Adipocyte (in vitro differentiated cells): ENCODE data around the gene UBC.

Experiments used
- DNase-seq: peaks from one replicate; pipeline ENCODE4 v3.0.0-alpha.2; 2015; ENCODE audit warnings: low read depth
- H3K27me3 ChIP-seq: replicated peaks from 2 replicates; pipeline ENCODE4 v1.7.0; 2013; ENCODE audit warnings: mild to moderate bottlenecking, low read length, moderate library complexity; ENCODE audit not compliant: control insufficient read depth, insufficient read depth
- H3K36me3 ChIP-seq: 2 replicates; pipeline ENCODE4 v1.7.0; 2013; ENCODE audit warnings: low read length, mild to moderate bottlenecking, moderate library complexity; ENCODE audit not compliant: control insufficient read depth, insufficient read depth, severe bottlenecking
- H3K4me1 ChIP-seq: 2 replicates; pipeline ENCODE4 v1.7.0; 2013; ENCODE audit warnings: mild to moderate bottlenecking, low read length, moderate library complexity; ENCODE audit not compliant: control insufficient read depth, insufficient read depth
- H3K4me3 ChIP-seq: 2 replicates; pipeline ENCODE4 v1.7.0; 2013; ENCODE audit warnings: mild to moderate bottlenecking, low read length, moderate library complexity
- H3K9ac ChIP-seq: 2 replicates; pipeline ENCODE4 v1.7.0; 2013; ENCODE audit warnings: mild to moderate bottlenecking, low read length, moderate library complexity
- H3K9me3 ChIP-seq: 2 replicates; pipeline ENCODE4 v1.7.0; 2013; ENCODE audit warnings: mild to moderate bottlenecking, low read length, moderate library complexity; ENCODE audit not compliant: control insufficient read depth

The UBC gene

DNA sequence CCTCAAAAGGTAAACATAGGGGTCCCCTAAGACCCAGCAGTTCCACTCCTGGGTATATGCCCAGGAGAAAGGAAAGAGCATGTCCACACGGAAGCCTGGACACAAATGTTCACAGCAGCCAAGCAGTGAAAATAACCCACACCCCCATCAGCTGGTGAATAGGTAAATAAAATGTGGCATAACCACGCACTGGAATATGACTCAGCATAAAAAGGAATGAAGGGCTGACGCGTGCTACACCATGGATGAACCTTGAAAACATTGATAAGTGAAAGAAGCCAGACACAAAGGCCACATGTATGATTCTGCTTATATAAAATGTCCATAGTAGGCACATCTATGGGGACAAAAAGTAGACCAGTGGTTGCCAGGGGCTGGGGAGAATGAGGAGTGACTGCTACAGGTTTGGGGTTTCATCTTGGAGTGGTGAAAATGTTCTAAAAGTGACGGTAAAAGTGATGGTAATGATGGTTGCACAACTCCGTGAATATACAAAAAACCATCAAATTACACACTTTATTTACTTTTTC lies 47.0 kb downstream of the UBC start:
- DNase-seq, result peak; percentile 36
- no peak overlapping the region for H3K4me3 ChIP-seq

DNA sequence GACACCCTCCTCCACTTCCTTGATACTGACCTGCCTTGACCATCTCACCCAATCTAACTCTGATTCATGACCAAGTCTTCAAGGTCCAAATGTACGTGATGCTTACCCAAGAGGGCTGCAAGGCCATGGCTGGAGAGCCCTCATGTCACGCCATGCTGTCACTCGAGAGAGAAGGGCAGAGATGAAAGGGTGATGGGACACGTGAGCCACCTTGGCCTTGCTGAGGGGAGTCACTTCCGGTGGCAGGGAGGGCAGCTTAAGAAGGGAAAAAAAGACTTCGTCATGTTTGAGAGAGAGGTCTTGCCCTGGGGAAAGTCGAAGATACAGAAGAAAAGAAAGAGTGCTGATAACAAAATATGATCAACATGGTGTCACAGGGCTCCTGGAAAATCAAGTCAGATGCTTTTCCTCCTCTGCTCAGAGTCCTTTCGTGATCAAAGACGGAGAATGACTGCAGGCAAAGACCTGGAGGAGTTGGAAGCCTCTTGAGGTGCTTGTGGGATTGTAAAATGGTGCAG lies 47.5 kb downstream of the UBC start:
- peaks cover 11% of the 10 kb centered on the region for H3K4me1 ChIP-seq
- H3K36me3 ChIP-seq, result no peaks in the 10 kb centered on the region
- no peak for DNase-seq
- H3K27me3 ChIP-seq, result no peaks in the 10 kb centered on the region
- no peak overlapping the region for H3K9ac ChIP-seq
- no peaks in the 10 kb centered on the region for H3K9me3 ChIP-seq
- no peak overlapping the region for H3K4me3 ChIP-seq

More for the DNA sequence above, 47.0 kb downstream of the UBC start:
- H3K4me1 ChIP-seq, result peaks cover 7% of the 10 kb centered on the region
- no peaks in the 10 kb centered on the region for H3K9me3 ChIP-seq
- no peaks in the 10 kb centered on the region for H3K27me3 ChIP-seq
- H3K9ac ChIP-seq, result no peak overlapping the region
- H3K36me3 ChIP-seq, result no peaks in the 10 kb centered on the region

DNA sequence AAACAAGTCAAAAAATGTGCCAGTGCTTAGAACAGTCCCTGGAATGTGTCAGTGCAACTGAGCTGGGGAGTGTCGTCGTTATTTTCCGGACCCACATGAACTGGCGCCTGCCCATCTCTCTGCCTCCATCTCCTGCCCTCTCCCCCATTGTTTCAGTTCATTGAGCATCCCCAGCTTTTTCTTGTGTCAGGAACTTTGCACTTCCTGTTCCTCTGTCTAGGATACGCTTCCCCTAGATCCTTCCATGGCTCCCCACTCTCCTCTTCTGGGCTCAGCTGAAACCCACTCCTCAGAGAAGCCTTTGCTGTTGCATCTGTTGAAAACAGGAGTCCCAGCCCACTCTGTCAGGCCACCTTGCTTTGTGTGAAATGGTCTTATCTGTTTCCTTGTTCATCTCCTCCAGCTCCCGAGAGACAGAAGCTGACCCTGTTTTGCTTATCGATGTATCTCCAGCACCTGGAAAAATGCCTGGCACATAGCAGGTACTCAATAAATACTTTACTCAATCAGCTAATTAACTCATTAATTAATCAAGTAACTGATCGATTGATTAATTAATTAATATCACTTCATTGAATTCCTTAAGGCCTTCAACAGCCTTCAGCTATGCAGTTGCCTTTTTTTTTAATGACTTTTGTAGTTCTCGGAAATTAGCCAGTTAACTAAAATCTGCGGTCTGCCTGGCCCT lies 48.1 kb downstream of the UBC start:
- H3K27me3 ChIP-seq, result no peaks in the 10 kb centered on the region
- H3K4me3 ChIP-seq, result no peak overlapping the region
- DNase-seq, result no peak

DNA sequence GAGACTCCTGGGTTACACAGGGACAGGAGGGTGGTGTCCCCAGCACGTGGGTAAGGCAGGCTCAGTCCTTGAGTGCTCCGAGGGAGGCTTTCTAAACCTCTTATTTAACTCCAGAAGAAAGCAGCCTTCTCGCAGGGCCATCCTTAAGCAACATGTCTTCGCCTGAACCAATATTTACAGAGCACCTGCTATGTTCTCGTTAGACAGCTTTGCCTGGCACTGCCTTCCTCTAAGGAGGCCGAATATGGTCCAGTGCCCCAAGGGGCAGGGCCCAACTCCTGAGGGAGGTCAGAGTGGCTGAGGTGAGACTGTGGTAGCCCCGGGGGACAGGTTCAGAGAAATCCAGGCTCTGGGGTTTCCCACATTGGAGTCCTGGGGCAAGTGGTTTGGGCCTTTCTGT lies 48.7 kb downstream of the UBC start:
- Histone ChIP-seq H3K9me3 (no peaks in the 10 kb centered on the region), H3K9ac (no peak overlapping the region), H3K4me1 (peaks cover 19% of the 10 kb centered on the region), H3K27me3 (no peaks in the 10 kb centered on the region), H3K4me3 (no peak overlapping the region), H3K36me3 (peaks cover 3% of the 10 kb centered on the region)
- no peak for DNase-seq

More for the DNA sequence above, 48.1 kb downstream of the UBC start:
- no peaks in the 10 kb centered on the region for H3K9me3 ChIP-seq
- no peak overlapping the region for H3K9ac ChIP-seq
- peaks cover 17% of the 10 kb centered on the region for H3K4me1 ChIP-seq
- H3K36me3 ChIP-seq, result no peaks in the 10 kb centered on the region

DNA sequence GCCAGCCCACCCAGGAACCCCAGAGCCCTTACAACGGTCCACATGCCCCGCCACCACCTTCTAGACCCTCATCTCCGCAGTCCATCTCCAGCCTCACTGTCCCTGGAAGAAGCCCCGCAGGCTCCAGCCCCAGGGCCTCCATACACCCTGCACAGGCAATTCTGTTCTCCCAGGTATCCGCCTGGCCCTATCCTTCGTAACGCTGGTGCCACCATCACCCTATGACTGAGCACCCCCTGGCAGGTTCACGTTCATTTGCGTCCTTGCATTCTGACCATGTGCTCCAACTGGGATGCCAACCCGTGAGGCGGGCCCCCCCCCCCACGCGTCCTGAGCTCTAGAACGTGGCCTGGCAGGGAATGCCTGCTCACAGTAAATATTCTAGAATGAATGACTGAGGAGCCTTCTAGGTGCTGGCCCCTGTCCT lies 50.1 kb downstream of the UBC start:
- Histone ChIP-seq H3K4me1 (peaks cover 21% of the 10 kb centered on the region), H3K4me3 (peak overlapping the region; percentile 72), H3K27me3 (no peaks in the 10 kb centered on the region), H3K36me3 (peaks cover 3% of the 10 kb centered on the region), H3K9ac (peak overlapping the region; percentile 77), H3K9me3 (no peaks in the 10 kb centered on the region)
- DNase-seq, result no peak

DNA sequence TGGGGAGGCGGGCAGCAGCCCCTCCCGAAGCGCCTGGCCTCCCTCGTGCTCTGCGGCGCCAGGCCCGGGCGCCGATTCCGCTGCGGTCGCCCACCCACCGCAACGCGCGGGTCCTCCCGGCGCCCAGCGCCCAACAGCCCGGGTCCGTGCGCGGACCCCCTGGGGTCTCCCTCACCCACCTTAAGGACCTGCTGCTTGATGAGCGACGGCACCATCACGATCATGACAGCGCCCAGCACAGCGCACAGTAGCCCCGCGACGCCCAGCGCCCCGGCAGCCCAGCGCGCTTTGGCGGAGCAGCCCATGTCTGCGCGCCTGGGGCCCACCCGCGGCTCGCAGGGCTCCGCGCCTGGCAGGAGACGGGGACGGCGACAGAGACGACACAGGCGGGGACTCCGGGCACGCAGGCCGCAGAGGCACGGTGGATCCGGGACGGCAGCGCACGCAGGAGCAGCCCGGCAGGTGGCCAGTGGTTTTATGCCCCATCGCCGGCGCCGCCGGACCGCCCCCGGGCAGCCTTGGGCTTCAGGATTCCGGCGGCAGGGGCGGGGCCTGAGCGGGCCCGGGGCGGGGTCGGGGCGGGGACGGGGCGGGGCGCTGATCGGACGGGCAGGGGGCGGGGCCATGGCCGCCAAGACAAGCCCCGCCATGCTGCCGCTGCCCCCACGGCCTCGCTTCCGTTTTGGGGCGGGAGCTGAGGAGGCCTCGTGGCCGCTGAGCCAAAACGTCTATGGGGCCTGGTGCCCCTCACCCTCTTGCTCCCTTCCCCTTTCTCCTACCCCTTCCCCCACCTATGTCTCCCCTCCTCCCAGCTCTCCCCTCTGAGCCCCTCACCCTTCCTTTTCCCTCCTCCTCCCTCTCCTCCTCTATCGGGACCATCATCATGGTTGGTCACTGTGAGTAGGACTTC lies 50.8 kb downstream of the UBC start, which contains the start of gene SCARB1:
Gene SCARB1, minus strand, starts transcription at position 449 of the 910 bp plus-strand sequence. Its CDS starts 144 bp downstream, at position 305.
- peak; percentile 94 for DNase-seq
- Histone ChIP-seq H3K4me3 (peak within 1 kb of the TSS; percentile 87), H3K9me3 (no peaks in the 10 kb centered on the region), H3K4me1 (peaks cover 21% of the 10 kb centered on the region), H3K36me3 (peaks cover 3% of the 10 kb centered on the region), H3K9ac (peak within 1 kb of the TSS; percentile 88), H3K27me3 (no peaks in the 10 kb centered on the region)

DNA sequence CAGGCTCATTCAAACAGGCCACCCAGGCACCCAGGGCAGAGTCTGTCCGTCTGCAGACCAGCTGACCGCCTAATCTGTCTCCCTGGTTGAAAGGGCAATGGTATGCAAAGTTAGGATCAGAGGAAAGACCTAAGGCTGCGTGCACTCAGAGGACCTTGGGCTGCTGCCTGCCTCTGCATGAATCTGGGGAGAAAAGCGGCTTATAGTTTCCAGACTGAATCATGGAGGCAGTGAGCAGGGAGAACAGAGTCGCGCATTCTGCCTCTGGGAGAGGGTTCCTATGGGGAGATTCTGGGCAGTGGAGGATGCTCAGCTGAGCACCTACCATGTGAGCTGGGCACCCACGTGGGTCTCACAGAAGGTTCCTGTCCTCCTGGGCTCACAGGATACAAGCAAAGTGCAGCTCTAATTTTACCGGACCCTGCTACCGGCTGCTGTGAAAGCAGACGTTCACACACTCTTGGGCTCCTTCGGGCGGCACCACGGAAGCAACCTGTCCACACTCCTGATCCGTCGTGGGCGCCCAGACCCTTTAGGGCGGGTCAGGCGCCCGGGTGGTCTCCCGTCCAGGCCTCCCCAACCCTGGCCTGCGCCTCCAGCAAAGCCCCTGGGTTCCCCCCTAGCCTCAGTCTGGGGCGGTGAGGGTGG lies 51.6 kb downstream of the UBC start:
- peak overlapping the region; percentile 87 for H3K4me3 ChIP-seq
- H3K4me1 ChIP-seq, result peaks cover 21% of the 10 kb centered on the region
- peaks cover 7% of the 10 kb centered on the region for H3K36me3 ChIP-seq
- no peaks in the 10 kb centered on the region for H3K9me3 ChIP-seq
- H3K9ac ChIP-seq, result peak overlapping the region; percentile 88
- no peaks in the 10 kb centered on the region for H3K27me3 ChIP-seq
- peak; percentile 19 for DNase-seq

DNA sequence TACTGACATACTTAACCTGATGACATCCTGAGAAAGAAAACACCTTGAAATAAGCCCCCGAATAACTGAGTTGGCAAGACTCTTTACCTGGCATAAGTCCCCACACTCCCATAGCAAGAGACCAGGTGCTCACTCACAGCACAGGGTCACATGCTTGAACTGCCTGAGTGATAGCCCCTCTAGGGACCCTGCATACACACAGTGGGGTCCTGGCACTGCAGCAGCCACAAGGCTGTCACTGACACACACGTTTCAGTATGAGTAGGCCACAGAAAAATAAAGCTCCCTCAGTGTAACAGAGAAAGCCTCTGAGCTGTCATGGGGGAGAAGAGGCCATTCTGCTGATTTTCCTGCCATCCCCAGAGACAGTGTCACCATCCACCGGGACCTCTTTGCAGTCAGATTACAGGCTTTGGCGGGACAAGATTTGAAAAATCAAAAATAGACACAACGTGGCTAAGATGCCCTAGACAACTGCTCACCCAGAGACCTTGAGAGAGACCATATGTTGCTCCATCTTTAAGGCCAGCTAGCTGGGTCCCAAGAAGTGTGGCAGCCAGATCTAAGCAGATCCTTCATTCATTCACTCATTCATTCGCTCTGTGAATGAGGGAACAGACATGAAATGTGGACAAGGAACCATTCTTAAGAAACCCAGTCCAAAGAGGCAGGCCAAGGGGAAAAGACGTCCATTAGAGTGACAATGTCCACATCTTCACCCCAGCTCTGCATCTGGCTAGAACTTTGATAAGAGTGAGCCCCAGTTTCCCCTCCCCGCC lies 52.4 kb downstream of the UBC start:
- Histone ChIP-seq H3K9ac (peak overlapping the region; percentile 88), H3K27me3 (no peaks in the 10 kb centered on the region), H3K4me3 (peak overlapping the region; percentile 87), H3K9me3 (no peaks in the 10 kb centered on the region), H3K4me1 (peaks cover 21% of the 10 kb centered on the region), H3K36me3 (peaks cover 7% of the 10 kb centered on the region)
- no peak for DNase-seq
